Fibroblast of the aortic adventitia (primary cell): ENCODE measurements around the gene UBTF. TPM values are rescaled to one million over a fixed set of nuclear protein-coding genes. Genes with fewer than 3 reads are reported as not detected.

Experiments
- DNase-seq: peaks from one replicate; pipeline ENCODE4 v3.0.0-alpha.2; 2010; ENCODE audit warnings: low read depth
- H3K4me3 ChIP-seq: 2 replicates; pipeline ENCODE4 v1.5.1; 2011; ENCODE audit warnings: low read depth, mild to moderate bottlenecking, control low read depth, low read length, moderate library complexity
- total RNA-seq: library from RNA; depleted of rRNA; stranded (reverse); fragments of >200 nt; gene quantifications from 2 replicates; pipeline ENCODE4 v1.2.3, GENCODE V29; 2012; ENCODE audit warnings: low replicate concordance
- TF ChIP-seq, protein P1 (sequence below): IDR thresholded peaks from 2 replicates; pipeline ENCODE4 v1.5.1; 2011; ENCODE audit warnings: mild to moderate bottlenecking, low read length, control low read depth, inconsistent platforms; ENCODE audit not compliant: insufficient read depth

UBTF gene
- total RNA-seq, 1 donor = 64.2 TPM

- no peak overlapping the region for H3K4me3 ChIP-seq
- no peak for DNase-seq
- TF ChIP-seq, protein P1, sequence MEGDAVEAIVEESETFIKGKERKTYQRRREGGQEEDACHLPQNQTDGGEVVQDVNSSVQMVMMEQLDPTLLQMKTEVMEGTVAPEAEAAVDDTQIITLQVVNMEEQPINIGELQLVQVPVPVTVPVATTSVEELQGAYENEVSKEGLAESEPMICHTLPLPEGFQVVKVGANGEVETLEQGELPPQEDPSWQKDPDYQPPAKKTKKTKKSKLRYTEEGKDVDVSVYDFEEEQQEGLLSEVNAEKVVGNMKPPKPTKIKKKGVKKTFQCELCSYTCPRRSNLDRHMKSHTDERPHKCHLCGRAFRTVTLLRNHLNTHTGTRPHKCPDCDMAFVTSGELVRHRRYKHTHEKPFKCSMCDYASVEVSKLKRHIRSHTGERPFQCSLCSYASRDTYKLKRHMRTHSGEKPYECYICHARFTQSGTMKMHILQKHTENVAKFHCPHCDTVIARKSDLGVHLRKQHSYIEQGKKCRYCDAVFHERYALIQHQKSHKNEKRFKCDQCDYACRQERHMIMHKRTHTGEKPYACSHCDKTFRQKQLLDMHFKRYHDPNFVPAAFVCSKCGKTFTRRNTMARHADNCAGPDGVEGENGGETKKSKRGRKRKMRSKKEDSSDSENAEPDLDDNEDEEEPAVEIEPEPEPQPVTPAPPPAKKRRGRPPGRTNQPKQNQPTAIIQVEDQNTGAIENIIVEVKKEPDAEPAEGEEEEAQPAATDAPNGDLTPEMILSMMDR = no peak
These were observed 10.7 kb upstream of the UBTF start for GRCh38 chr17:44230140-44230539.

DNA sequence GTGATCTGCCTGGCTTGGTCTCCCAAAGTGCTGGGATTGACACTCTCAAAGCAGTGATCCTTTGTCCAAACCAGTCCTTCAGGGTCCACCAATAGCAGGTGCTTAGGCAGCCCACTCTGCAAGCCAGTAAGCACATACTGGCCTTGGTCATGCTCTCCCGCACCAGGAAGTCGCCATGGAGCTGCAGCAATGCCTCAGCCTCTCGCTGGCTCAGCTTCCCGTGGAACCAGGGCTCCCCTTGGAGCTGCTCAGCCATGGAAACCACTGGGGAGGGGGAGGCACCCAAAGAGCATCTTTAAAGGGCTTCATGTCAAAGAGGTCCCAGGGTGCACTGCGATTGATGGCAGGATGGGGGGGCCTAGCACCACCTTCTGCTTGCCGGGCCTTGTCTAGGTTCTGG lies 9.6 kb upstream of the UBTF start:
- H3K4me3 ChIP-seq = no peak overlapping the region
- TF ChIP-seq, protein P1 = no peak
- no peak for DNase-seq

DNA sequence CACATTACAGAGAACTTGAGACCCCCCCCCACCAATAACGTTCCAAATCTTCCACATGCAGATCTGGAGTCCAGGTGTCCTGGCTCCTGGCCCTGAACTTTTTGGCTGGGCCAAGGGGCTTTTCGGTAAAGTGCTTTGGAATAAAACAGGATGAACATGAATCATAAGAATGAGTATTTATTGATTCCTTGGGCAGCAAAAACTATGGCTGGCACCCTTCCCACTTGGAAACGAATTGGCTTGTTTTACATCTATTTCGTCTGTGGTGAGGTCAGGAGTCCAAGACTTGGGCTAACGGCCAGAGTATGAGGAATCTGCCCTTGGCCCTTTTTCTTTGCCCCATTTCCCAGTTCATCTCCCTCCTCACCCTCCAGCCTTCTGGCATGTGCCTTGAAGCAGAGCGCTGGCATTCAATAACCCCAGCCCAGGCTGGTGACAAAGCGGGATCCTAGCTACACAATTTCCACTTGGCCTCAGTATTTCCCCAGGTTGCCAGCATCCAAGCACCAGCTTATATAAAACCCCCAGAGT lies 4.1 kb upstream of the UBTF start:
- TF ChIP-seq, protein P1 = no peak
- peak; percentile 94 for DNase-seq
- no peak overlapping the region for H3K4me3 ChIP-seq

GRCh38 chr17:44222112-44222869 lies 2.8 kb upstream of the UBTF start:
- TF ChIP-seq, protein P1 = peak; percentile 27
- peak overlapping the region; percentile 85 for H3K4me3 ChIP-seq
- peak; percentile 87 for DNase-seq

DNA sequence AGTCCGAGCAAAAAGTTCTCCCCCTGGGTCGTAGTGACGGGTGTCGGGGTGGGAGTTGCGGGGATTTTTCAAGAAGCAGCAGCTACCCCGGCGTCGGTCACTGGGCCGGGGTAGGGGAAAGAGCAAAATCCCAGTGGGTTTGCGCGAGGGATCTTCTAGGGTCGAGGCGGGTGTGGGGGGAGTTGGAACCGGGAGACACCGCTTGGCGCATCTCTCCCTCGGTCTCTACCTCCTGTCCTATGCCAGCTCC lies 2.3 kb upstream of the UBTF start:
- TF ChIP-seq, protein P1 = no peak
- H3K4me3 ChIP-seq = peak overlapping the region; percentile 85
- DNase-seq = no peak

DNA sequence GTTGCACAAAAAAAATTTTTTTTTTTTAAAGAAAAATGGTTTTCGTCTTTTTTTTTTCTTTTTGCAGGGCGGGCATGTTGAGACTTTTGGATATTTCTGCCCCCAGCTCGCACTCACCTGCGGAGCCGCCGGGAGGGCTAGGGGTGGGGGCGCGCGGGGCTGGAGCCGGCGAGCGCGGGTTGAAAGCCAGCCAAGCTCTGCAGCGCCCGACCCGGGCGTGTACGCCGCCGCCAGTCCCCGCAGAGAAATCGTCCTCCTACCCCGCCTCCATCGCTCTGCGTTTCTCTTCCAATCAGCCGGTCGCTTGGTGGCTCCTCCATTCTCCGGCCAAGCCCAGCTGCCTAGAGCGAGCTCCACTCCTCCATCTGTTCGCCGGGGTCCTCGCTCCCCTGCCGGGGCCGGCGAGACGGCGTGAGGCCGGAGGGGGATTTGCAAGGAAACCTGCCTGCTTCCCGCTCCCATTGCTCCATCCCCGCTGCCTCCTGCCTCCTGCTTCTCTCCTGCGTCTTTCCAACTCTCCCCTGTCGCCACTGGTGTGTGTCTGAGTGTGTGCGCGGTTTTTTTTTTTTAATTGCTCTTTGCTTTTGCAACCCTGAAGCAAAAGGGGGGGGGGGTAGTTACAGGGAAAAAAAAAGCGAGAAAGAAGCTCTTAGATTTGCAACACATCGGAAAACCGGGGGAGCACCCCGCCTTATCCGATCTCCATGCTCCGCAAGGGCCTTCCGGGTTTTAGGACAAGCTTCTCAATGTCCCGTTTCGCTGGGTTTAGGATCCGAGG lies 1.8 kb upstream of the UBTF start:
- DNase-seq = peak; percentile 77

More for the DNA sequence above, 1.8 kb upstream of the UBTF start:
- peak overlapping the region; percentile 85 for H3K4me3 ChIP-seq
- TF ChIP-seq, protein P1 = no peak
